HCT116 (cell line): ENCODE measurements around the gene AP1M1. TPM values are rescaled to one million over a fixed set of nuclear protein-coding genes. Genes with fewer than 3 reads are reported as not detected.

Source experiments
- ATAC-seq: fragments of 200-7000 bp; cut with Tn5 transposase; 2 replicates; pipeline ENCODE4 v1.9.1; 2020; ENCODE audit warnings: mild to moderate bottlenecking, moderate library complexity
- BruUV-seq: library from RNA; stranded (reverse); fragments of 400-500 nt; replicated peaks from 2 replicates; lab custom pipeline; 2021; lab: Mats Ljungman, UMichigan
- CTCF ChIA-PET: fragments of 300-600 bp; sonication (Branson Sonifier 250); formaldehyde crosslinking; loops from one replicate; lab custom pipeline; 2021; ENCODE audit warnings: antibody characterized with exemption; lab: Charles Lee
- POLR2A ChIA-PET: fragments of 300-600, 350-600 bp; sonication (Branson Sonifier 250); formaldehyde crosslinking; loops from one replicate; lab custom pipeline; 2021; ENCODE audit warnings: antibody characterized with exemption; lab: Charles Lee
- RAD21 ChIA-PET, 2 experiments: fragments of 300-600 bp; sonication (Branson Sonifier 250); formaldehyde crosslinking; loops; one replicate each; lab custom pipeline; 2023; ENCODE audit warnings: low total read pairs in 2 of 2; ENCODE audit not compliant: uncharacterized antibody in 2 of 2, unreplicated experiment in 2 of 2, low non-redundant PET in 1 of 2; lab: Charles Lee
- DNase-seq: peaks from one replicate; pipeline ENCODE4 v3.0.0-alpha.2; 2010; ENCODE audit warnings: low read depth, low spot score
- H2AFZ ChIP-seq: fragments of 200-600 bp; shearing (Covaris generic), sonication (generic); 2 replicates; pipeline ENCODE4 v1.6.1; 2017; ENCODE audit warnings: low read depth, mixed run types, mixed read lengths, antibody characterized with exemption, low read length; ENCODE audit not compliant: poor library complexity, severe bottlenecking
- H3K27ac ChIP-seq: 2 replicates; pipeline ENCODE4 v1.5.1; 2012; ENCODE audit warnings: low read depth, low read length
- H3K27me3 ChIP-seq: fragments of 200-600 bp; sonication (generic); 2 replicates; pipeline ENCODE4 v1.6.1; 2016; ENCODE audit warnings: mixed run types, low read length, mixed read lengths; ENCODE audit not compliant: insufficient read depth
- H3K36me3 ChIP-seq, 2 experiments: fragments of 200-500 bp in 1 of 2; fragments of 200-600 bp in 1 of 2; sonication (Bioruptor generic) in 1 of 2; sonication (generic) in 1 of 2; 2 replicates each; pipeline versions ENCODE4 v1.5.1 to v1.6.1; 2014 to 2016; ENCODE audit warnings: low read length in 2 of 2, inconsistent platforms in 1 of 2, mixed read lengths in 1 of 2, mixed run types in 1 of 2; ENCODE audit not compliant: insufficient read depth in 2 of 2, control insufficient read depth in 1 of 2
- H3K4me1 ChIP-seq, 2 experiments: fragments of 200-600 bp in 1 of 2; sonication (generic) in 1 of 2; 2 replicates each; pipeline versions ENCODE4 v1.5.1 to v1.6.1; 2012 to 2017; ENCODE audit warnings: low read length in 2 of 2, inconsistent platforms in 1 of 2, mild to moderate bottlenecking in 1 of 2, mixed read lengths in 1 of 2, mixed run types in 1 of 2, moderate library complexity in 1 of 2; ENCODE audit not compliant: insufficient read depth in 2 of 2, control insufficient read depth in 1 of 2
- H3K4me2 ChIP-seq: fragments of 200-600 bp; sonication (generic); 2 replicates; pipeline ENCODE4 v1.6.1; 2017; ENCODE audit warnings: mixed run types, low read length, mixed read lengths
- H3K4me3 ChIP-seq, 2 experiments: fragments of 200-600 bp in 1 of 2; sonication (generic) in 1 of 2; replicated peaks in 1 of 2; 2 replicates each; pipeline ENCODE4 v1.5.1; 2011 to 2016; ENCODE audit warnings: low read length in 2 of 2, control low read depth in 1 of 2, low read depth in 1 of 2, mild to moderate bottlenecking in 1 of 2, mixed read lengths in 1 of 2, mixed run types in 1 of 2
- H3K79me2 ChIP-seq: fragments of 200-600 bp; sonication (generic); 2 replicates; pipeline ENCODE4 v1.6.1; 2017; ENCODE audit warnings: mild to moderate bottlenecking, mixed run types, low read length, moderate library complexity, mixed read lengths; ENCODE audit not compliant: insufficient read depth
- H3K9ac ChIP-seq: fragments of 200-600 bp; sonication (generic); 2 replicates; pipeline ENCODE4 v1.6.1; 2016; ENCODE audit warnings: low read length, mixed read lengths
- H3K9me2 ChIP-seq: fragments of 200-600 bp; sonication (generic), shearing (Covaris generic); 2 replicates; pipeline ENCODE4 v1.6.1; 2017; ENCODE audit warnings: mixed run types, mild to moderate bottlenecking, moderate library complexity; ENCODE audit not compliant: insufficient read depth
- H3K9me3 ChIP-seq, 2 experiments: fragments of 200-500 bp in 1 of 2; fragments of 200-600 bp in 1 of 2; sonication (Bioruptor generic) in 1 of 2; sonication (generic) in 1 of 2; 2 replicates each; pipeline ENCODE4 v1.6.1; 2014 to 2017; ENCODE audit warnings: low read length in 2 of 2, mixed read lengths in 2 of 2, inconsistent platforms in 1 of 2, low read depth in 1 of 2, mild to moderate bottlenecking in 1 of 2, mixed run types in 1 of 2, moderate library complexity in 1 of 2; ENCODE audit not compliant: control insufficient read depth in 1 of 2, insufficient read depth in 1 of 2
- H4K20me1 ChIP-seq: fragments of 200-600 bp; sonication (generic), shearing (Covaris generic); 2 replicates; pipeline ENCODE4 v1.6.1; 2017; ENCODE audit warnings: mixed run types, mild to moderate bottlenecking, moderate library complexity; ENCODE audit not compliant: insufficient read depth
- EGR1 ChIP-seq: IDR thresholded peaks from 2 replicates; pipeline ENCODE4 v1.6.1; 2012; ENCODE audit warnings: low read depth
- ELF1 ChIP-seq: IDR thresholded peaks from 2 replicates; pipeline ENCODE4 v1.6.1; 2012; ENCODE audit warnings: low read depth, borderline replicate concordance
- EZH2 ChIP-seq: fragments of 200-600 bp; sonication (generic); IDR thresholded peaks from 2 replicates; pipeline ENCODE4 v1.6.1; 2017; ENCODE audit warnings: antibody characterized with exemption, mixed run types
- EZH2phosphoT487 ChIP-seq: fragments of 200-600 bp; IDR thresholded peaks from 2 replicates; pipeline ENCODE4 v1.6.1; 2018; ENCODE audit warnings: antibody characterized with exemption, borderline replicate concordance
- FOSL1 ChIP-seq: IDR thresholded peaks from 2 replicates; pipeline ENCODE4 v1.6.1; 2012; ENCODE audit warnings: low read depth
- JUND ChIP-seq: IDR thresholded peaks from 2 replicates; pipeline ENCODE4 v1.6.1; 2012
- MAX ChIP-seq: IDR thresholded peaks from 2 replicates; pipeline ENCODE4 v1.6.1; 2012
- POLR2A ChIP-seq: IDR thresholded peaks from 2 replicates; pipeline ENCODE4 v1.7.0; 2011; ENCODE audit warnings: borderline replicate concordance; ENCODE audit not compliant: insufficient read depth, insufficient read length; ENCODE audit errors: extremely low read depth
- RAD21 ChIP-seq: IDR thresholded peaks from 2 replicates; pipeline ENCODE4 v1.6.1; 2012; ENCODE audit warnings: low read depth, mild to moderate bottlenecking
- REST ChIP-seq: IDR thresholded peaks from 2 replicates; pipeline ENCODE4 v1.6.1; 2012; ENCODE audit warnings: low read depth
- SIN3A ChIP-seq: IDR thresholded peaks from 2 replicates; pipeline ENCODE4 v1.6.1; 2012; ENCODE audit warnings: low read depth
- SP1 ChIP-seq: IDR thresholded peaks from 2 replicates; pipeline ENCODE4 v1.6.1; 2012; ENCODE audit warnings: low read depth
- SRF ChIP-seq: IDR thresholded peaks from 2 replicates; pipeline ENCODE4 v1.6.1; 2012; ENCODE audit warnings: low read depth
- YY1 ChIP-seq: IDR thresholded peaks from 2 replicates; pipeline ENCODE4 v1.6.1; 2011; ENCODE audit warnings: low read length, low read depth, moderate library complexity, mild to moderate bottlenecking; ENCODE audit not compliant: insufficient replicate concordance; ENCODE audit errors: extremely low read depth
- ZBTB33 ChIP-seq: IDR thresholded peaks from 2 replicates; pipeline ENCODE4 v1.6.1; 2011; ENCODE audit warnings: mild to moderate bottlenecking, low read length, moderate library complexity; ENCODE audit not compliant: insufficient replicate concordance; ENCODE audit errors: extremely low read depth
- ZNF274 ChIP-seq: fragments of 200-500 bp; sonication (Bioruptor generic); IDR thresholded peaks from 2 replicates; pipeline ENCODE4 v1.6.1; 2014; ENCODE audit warnings: mild to moderate bottlenecking, low read depth, low read length, inconsistent platforms
- intact Hi-C: fragments of 100-400 bp; cut with micrococcal nuclease; formaldehyde crosslinking; loops from 2 replicates; pipeline ENCODE4 v1.10.0; 2022
- total RNA-seq: library from RNA; stranded (reverse); gene quantifications from one replicate; pipeline ENCODE4 v1.2.1, GENCODE V29; 2021; ENCODE audit not compliant: unreplicated experiment

Gene AP1M1
- total RNA-seq, 1 experiment from 2014 or later = 50.0 TPM

GRCh38 chr19:16260160-16260811 lies 62.6 kb downstream of the AP1M1 start:
- no peak overlapping the region for H3K27ac ChIP-seq
- no TSS peak for BruUV-seq
- no peaks in the 10 kb centered on the region for H3K79me2 ChIP-seq
- H3K9me2 ChIP-seq = no peaks in the 10 kb centered on the region
- CTCF ChIA-PET = no interaction called here
- RAD21 ChIA-PET = no interaction called here
- H3K9ac ChIP-seq = no peak overlapping the region
- no peaks in the 10 kb centered on the region for H3K36me3 ChIP-seq
- H3K4me2 ChIP-seq = no peak overlapping the region
- intact Hi-C loops = no loop called here
- no peak overlapping the region for H2AFZ ChIP-seq
- POLR2A ChIA-PET = no interaction called here
- no peaks in the 10 kb centered on the region for H3K4me1 ChIP-seq
- H3K9me3 ChIP-seq = no peaks in the 10 kb centered on the region
- no peaks in the 10 kb centered on the region for H4K20me1 ChIP-seq
- ATAC-seq (no peak), DNase-seq (no peak)
- H3K27me3 ChIP-seq = no peaks in the 10 kb centered on the region
- H3K4me3 ChIP-seq = no peak overlapping the region
- no peak for TF ChIP-seq SRF
- TF ChIP-seq ZNF274 = no peak

- ChIA-PET POLR2A (no interaction called here), RAD21 (no interaction called here), CTCF (no interaction called here)
- BruUV-seq = no TSS peak
- Histone ChIP-seq H4K20me1 (no peaks in the 10 kb centered on the region), H3K9ac (no peak overlapping the region), H3K79me2 (no peaks in the 10 kb centered on the region), H3K9me2 (no peaks in the 10 kb centered on the region), H3K27me3 (no peaks in the 10 kb centered on the region), H3K4me3 (no peak overlapping the region), H3K27ac (no peak overlapping the region), H3K4me2 (no peak overlapping the region), H3K9me3 (no peaks in the 10 kb centered on the region), H3K4me1 (no peaks in the 10 kb centered on the region), H2AFZ (no peak overlapping the region), H3K36me3 (no peaks in the 10 kb centered on the region)
- intact Hi-C loops = no loop called here
- DNase-seq (no peak), ATAC-seq (no peak)
- TF ChIP-seq EZH2 (no peak), SRF (no peak), SIN3A (no peak), ELF1 (no peak), JUND (no peak), ZBTB33 (no peak), ZNF274 (no peak), YY1 (no peak), RAD21 (no peak), MAX (no peak), EGR1 (no peak), REST (no peak), POLR2A (no peak), FOSL1 (no peak), SP1 (no peak), EZH2phosphoT487 (no peak)
These were observed 63.1 kb downstream of the AP1M1 start for GRCh38 chr19:16260812-16261161.
